NB4 (cell line): ENCODE measurements around the gene RGL1.

Experiments
- MYC ChIP-seq: IDR thresholded peaks from 2 replicates; pipeline ENCODE4 v1.6.1; 2011; ENCODE audit warnings: low read depth, low read length
- POLR2A ChIP-seq: IDR thresholded peaks from 2 replicates; pipeline ENCODE4 v1.6.1; 2011; ENCODE audit warnings: mild to moderate bottlenecking; ENCODE audit not compliant: insufficient read length; ENCODE audit errors: extremely low read depth
- TF ChIP-seq, protein P1 (sequence below): IDR thresholded peaks from one replicate; pipeline ENCODE4 v1.5.1; 2012; ENCODE audit warnings: low read depth, low read length
- TF ChIP-seq, protein P2 (sequence below): IDR thresholded peaks from 2 replicates; pipeline ENCODE4 v1.6.1; 2011; ENCODE audit warnings: low read depth, low read length

DNA sequence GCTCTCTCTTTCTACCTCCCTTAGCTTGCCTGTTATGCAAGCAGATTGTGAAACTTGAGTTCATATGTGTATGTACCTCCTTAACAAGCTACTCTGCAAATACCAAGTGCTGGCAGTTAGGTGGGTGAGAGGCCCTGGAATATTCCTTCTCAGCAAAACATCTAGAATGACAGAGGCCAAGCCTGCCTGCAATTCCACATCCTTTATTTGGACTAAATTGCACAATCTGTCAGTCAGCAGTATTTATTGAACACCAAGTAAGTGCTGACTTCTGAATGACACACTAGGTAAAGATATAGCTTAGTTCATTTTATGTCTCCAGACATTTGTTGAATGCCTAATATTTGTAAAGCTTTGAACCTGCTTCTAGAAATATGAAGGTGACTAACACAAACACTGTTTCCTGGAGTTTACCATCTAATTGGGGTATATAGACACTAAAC, 87.5 kb downstream of the RGL1 start:
- TF ChIP-seq, protein P1, sequence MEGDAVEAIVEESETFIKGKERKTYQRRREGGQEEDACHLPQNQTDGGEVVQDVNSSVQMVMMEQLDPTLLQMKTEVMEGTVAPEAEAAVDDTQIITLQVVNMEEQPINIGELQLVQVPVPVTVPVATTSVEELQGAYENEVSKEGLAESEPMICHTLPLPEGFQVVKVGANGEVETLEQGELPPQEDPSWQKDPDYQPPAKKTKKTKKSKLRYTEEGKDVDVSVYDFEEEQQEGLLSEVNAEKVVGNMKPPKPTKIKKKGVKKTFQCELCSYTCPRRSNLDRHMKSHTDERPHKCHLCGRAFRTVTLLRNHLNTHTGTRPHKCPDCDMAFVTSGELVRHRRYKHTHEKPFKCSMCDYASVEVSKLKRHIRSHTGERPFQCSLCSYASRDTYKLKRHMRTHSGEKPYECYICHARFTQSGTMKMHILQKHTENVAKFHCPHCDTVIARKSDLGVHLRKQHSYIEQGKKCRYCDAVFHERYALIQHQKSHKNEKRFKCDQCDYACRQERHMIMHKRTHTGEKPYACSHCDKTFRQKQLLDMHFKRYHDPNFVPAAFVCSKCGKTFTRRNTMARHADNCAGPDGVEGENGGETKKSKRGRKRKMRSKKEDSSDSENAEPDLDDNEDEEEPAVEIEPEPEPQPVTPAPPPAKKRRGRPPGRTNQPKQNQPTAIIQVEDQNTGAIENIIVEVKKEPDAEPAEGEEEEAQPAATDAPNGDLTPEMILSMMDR: no peak
- TF ChIP-seq, protein P2, sequence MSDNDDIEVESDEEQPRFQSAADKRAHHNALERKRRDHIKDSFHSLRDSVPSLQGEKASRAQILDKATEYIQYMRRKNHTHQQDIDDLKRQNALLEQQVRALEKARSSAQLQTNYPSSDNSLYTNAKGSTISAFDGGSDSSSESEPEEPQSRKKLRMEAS: no peak
- TF ChIP-seq POLR2A: no peak
- no peak for TF ChIP-seq MYC
